ENCODE data around the gene ELMO1. TPM values are rescaled to one million over a fixed set of nuclear protein-coding genes. Genes with fewer than 3 reads are reported as not detected.

ELMO1 gene
- total RNA-seq, 1 donor from 2014 or later, result not detected

- TF ChIP-seq CTCF (IDR thresholded peaks at IDR 0.05), result no peak
- H3K9me3 Mint-ChIP-seq (ENCODE audit: unreplicated experiment), result peaks cover 17% of the 10 kb centered on the region
- no peaks in the 10 kb centered on the region for H3K36me3 Mint-ChIP-seq (ENCODE audit: unreplicated experiment)
- no peak overlapping the region for H3K27ac Mint-ChIP-seq (ENCODE audit: unreplicated experiment)
- no peaks in the 10 kb centered on the region for H3K4me1 Mint-ChIP-seq (ENCODE audit: unreplicated experiment)
- H3K4me3 Mint-ChIP-seq (ENCODE audit: unreplicated experiment), result no peak overlapping the region
- no peak for DNase-seq (ENCODE audit: extremely low spot score, unreplicated experiment)
- H3K27me3 Mint-ChIP-seq (ENCODE audit: unreplicated experiment), result no peaks in the 10 kb centered on the region
These were observed 604.3 kb downstream of the ELMO1 start for GRCh38 chr7:36844374-36844773.

GRCh38 chr7:36840904-36841303, 607.8 kb downstream of the ELMO1 start:
- DNase-seq (ENCODE audit: extremely low spot score, unreplicated experiment), result no peak
- Mint-ChIP-seq H3K4me3 (ENCODE audit: unreplicated experiment) (no peak overlapping the region), H3K4me1 (ENCODE audit: unreplicated experiment) (no peaks in the 10 kb centered on the region), H3K27ac (ENCODE audit: unreplicated experiment) (no peak overlapping the region), H3K27me3 (ENCODE audit: unreplicated experiment) (no peaks in the 10 kb centered on the region), H3K9me3 (ENCODE audit: unreplicated experiment) (no peaks in the 10 kb centered on the region), H3K36me3 (ENCODE audit: unreplicated experiment) (no peaks in the 10 kb centered on the region)
- no peak for TF ChIP-seq CTCF (IDR thresholded peaks at IDR 0.05)

GRCh38 chr7:36838616-36839225, 609.9 kb downstream of the ELMO1 start:
- no peaks in the 10 kb centered on the region for H3K36me3 Mint-ChIP-seq (ENCODE audit: unreplicated experiment)
- no peak overlapping the region for H3K27ac Mint-ChIP-seq (ENCODE audit: unreplicated experiment)
- H3K4me1 Mint-ChIP-seq (ENCODE audit: unreplicated experiment), result no peaks in the 10 kb centered on the region
- H3K9me3 Mint-ChIP-seq (ENCODE audit: unreplicated experiment), result no peaks in the 10 kb centered on the region
- H3K27me3 Mint-ChIP-seq (ENCODE audit: unreplicated experiment), result no peaks in the 10 kb centered on the region
- no peak for DNase-seq (ENCODE audit: extremely low spot score, unreplicated experiment)
- TF ChIP-seq CTCF (IDR thresholded peaks at IDR 0.05), result no peak
- no peak overlapping the region for H3K4me3 Mint-ChIP-seq (ENCODE audit: unreplicated experiment)

- no peak for TF ChIP-seq CTCF (IDR thresholded peaks at IDR 0.05)
- H3K27ac Mint-ChIP-seq (ENCODE audit: unreplicated experiment), result no peak overlapping the region
- no peaks in the 10 kb centered on the region for H3K9me3 Mint-ChIP-seq (ENCODE audit: unreplicated experiment)
These were observed 617.6 kb downstream of the ELMO1 start for GRCh38 chr7:36831049-36831448.

GRCh38 chr7:36827726-36828703, 620.6 kb downstream of the ELMO1 start:
- TF ChIP-seq CTCF (IDR thresholded peaks at IDR 0.05), result no peak
- H3K4me3 Mint-ChIP-seq (ENCODE audit: unreplicated experiment), result no peak overlapping the region
- H3K9me3 Mint-ChIP-seq (ENCODE audit: unreplicated experiment), result no peaks in the 10 kb centered on the region
- no peak overlapping the region for H3K27ac Mint-ChIP-seq (ENCODE audit: unreplicated experiment)
- H3K4me1 Mint-ChIP-seq (ENCODE audit: unreplicated experiment), result no peaks in the 10 kb centered on the region
- H3K36me3 Mint-ChIP-seq (ENCODE audit: unreplicated experiment), result no peaks in the 10 kb centered on the region
- DNase-seq (ENCODE audit: extremely low spot score, unreplicated experiment), result no peak
- peaks cover 2% of the 10 kb centered on the region for H3K27me3 Mint-ChIP-seq (ENCODE audit: unreplicated experiment)

More at GRCh38 chr7:36831049-36831448, 617.6 kb downstream of the ELMO1 start:
- no peak for DNase-seq (ENCODE audit: extremely low spot score, unreplicated experiment)
- H3K4me3 Mint-ChIP-seq (ENCODE audit: unreplicated experiment), result no peak overlapping the region
- no peaks in the 10 kb centered on the region for H3K36me3 Mint-ChIP-seq (ENCODE audit: unreplicated experiment)
- no peaks in the 10 kb centered on the region for H3K4me1 Mint-ChIP-seq (ENCODE audit: unreplicated experiment)
- H3K27me3 Mint-ChIP-seq (ENCODE audit: unreplicated experiment), result peaks cover 2% of the 10 kb centered on the region
